ENCODE measurements around the gene PLA2G4B. TPM values are rescaled to one million over a fixed set of nuclear protein-coding genes. Genes with fewer than 3 reads are reported as not detected.

Gene PLA2G4B
- total and polyA plus RNA-seq, 9 of the 15 experiments (the other 6 are each of a cell fraction or from before 2014, with no cell fraction given) = 0.07 to 6.1 (median 2.8) TPM

DNA sequence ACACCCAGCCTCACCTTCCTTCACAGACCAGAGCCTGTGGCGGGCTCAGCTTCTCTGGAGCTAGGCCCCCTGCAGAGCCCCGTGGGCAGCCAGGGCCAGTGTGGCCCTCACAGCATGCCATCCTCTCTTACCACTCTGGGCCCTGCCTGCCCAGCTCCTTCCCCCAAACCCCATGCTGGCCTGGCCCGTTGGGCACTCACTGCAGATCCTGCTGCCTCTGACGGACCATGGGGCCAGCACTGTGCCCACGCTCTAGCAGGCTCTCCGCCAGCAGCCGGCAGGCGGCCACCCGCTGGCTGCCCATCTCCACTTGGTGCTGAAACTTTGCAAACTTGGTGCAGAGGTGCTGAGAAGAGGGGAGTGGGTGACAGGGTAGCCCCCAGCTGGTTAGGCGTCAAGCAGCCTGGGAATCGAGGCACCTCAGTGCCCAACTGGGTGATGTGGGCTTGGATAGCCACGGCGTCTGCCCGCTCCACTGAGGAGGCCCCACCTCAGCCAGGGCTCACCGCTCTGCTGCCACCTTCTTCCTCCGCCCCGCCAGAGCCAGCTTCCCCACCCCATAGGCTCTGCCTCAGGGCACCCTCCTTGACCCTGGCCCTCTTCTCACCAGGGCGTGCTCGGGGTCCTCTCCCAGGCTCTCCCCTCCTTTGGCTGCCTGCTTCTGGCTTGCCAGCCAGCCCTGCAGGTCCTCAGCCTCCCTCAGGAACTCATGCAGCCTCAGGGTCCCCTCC, 32.7 kb downstream of the PLA2G4B start:
- peak overlapping the region in 1 of 2 experiments; percentile 0; a peak in 1 of 4 replicates for H3K9ac ChIP-seq (ENCODE audit: insufficient read depth in 1 of 2, low read depth in 2 of 2, low read length in 2 of 2)
- no peak for ATAC-seq
- no TSS peak for BruUV-seq (replicated peaks)

More for the DNA sequence above, 32.7 kb downstream of the PLA2G4B start:
- in situ Hi-C loops (cut with MboI) (no loop called here), intact Hi-C loops (cut with micrococcal nuclease) (no loop called here)
- ChIA-PET CTCF (ENCODE audit: low intra/inter-chr PET ratio) (no interaction called here), POLR2A (interaction anchor here (0.5 to 1.0 kb wide), 6 partner anchors 8 to 295 kb away, joined by 3 to 5 read pairs (median 3); no protein-coding TSS in a partner anchor)
- no peak for FAIRE-seq
- H3K27ac ChIP-seq (ENCODE audit: extremely low read depth, low read depth, low read length) = no peak overlapping the region
- no peaks in the 10 kb centered on the region for H3K79me2 ChIP-seq (ENCODE audit: control insufficient read depth, insufficient read depth, low read length)
- no peaks in the 10 kb centered on the region for H3K9me3 ChIP-seq (replicated peaks; ENCODE audit: control insufficient read depth, insufficient read depth, low read depth, low read length)
- peaks cover 0 to 38% of the 10 kb centered on the region in 2 experiments; a peak in 3 of 5 replicates for H3K4me1 ChIP-seq (replicated peaks in 1 of 2; ENCODE audit: control insufficient read depth in 2 of 2, insufficient read depth in 2 of 2, low read length in 2 of 2)
- no peak overlapping the region for H2AFZ ChIP-seq (ENCODE audit: low read depth, low read length)
- H4K20me1 ChIP-seq (replicated peaks; ENCODE audit: control insufficient read depth, insufficient read depth, low read length) = peaks cover 36% of the 10 kb centered on the region
- H3K9me1 ChIP-seq (ENCODE audit: control insufficient read depth, insufficient read depth, low read length) = no peaks in the 10 kb centered on the region
- WGBS (ENCODE audit: insufficient coverage, low coverage, missing lambda C conversion rate) = 8% methylated on average over 19 of the region's 19 CpGs
- no peak overlapping the region for H3K4me3 ChIP-seq
- peak; percentile 37 for TF ChIP-seq PCBP1 (IDR thresholded peaks at IDR 0.05; ENCODE audit: low read depth, low read length, poor library complexity, severe bottlenecking)
- TF ChIP-seq, protein P1, sequence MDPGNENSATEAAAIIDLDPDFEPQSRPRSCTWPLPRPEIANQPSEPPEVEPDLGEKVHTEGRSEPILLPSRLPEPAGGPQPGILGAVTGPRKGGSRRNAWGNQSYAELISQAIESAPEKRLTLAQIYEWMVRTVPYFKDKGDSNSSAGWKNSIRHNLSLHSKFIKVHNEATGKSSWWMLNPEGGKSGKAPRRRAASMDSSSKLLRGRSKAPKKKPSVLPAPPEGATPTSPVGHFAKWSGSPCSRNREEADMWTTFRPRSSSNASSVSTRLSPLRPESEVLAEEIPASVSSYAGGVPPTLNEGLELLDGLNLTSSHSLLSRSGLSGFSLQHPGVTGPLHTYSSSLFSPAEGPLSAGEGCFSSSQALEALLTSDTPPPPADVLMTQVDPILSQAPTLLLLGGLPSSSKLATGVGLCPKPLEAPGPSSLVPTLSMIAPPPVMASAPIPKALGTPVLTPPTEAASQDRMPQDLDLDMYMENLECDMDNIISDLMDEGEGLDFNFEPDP (CRISPR knock-in tag; IDR thresholded peaks at IDR 0.05) = no peak
- no peak overlapping the region for H3K4me2 ChIP-seq (ENCODE audit: insufficient read depth, low read length)
- peaks cover 72 to 97% of the 10 kb centered on the region in 2 experiments; a peak in 4 of 5 replicates for H3K27me3 ChIP-seq (ENCODE audit: control insufficient read depth in 2 of 2, insufficient read depth in 2 of 2, low read length in 2 of 2)
- H3K36me3 ChIP-seq (ENCODE audit: control insufficient read depth, insufficient read depth, low read length) = no peaks in the 10 kb centered on the region
- DNase-seq (ENCODE audit: extremely low read depth in 1 of 4, low spot score in 3 of 4) = no peak

All from K562 (cell line).